Adrenal gland (tissue), 5 donors: ENCODE results near the gene ZNF550.

Experiments used
- CTCF ChIP-seq, 6 experiments: fragments of 450-650 bp in 4 of 6; fragments of 200-600 bp in 2 of 6; sonication (generic) in 1 of 6; IDR thresholded peaks; 1 replicate in 5 of 6; 2 replicates in 1 of 6; pipeline versions ENCODE4 v1.5.1 to v1.8.0; 2016 to 2021; ENCODE audit warnings: antibody characterized with exemption in 6 of 6, mild to moderate bottlenecking in 2 of 6, moderate library complexity in 1 of 6
- POLR2A ChIP-seq, 2 donors: fragments of 450-650 bp; IDR thresholded peaks; one replicate each; pipeline ENCODE4 v1.6.1; 2017; ENCODE audit warnings: antibody characterized with exemption in 2 of 2, mild to moderate bottlenecking in 2 of 2, moderate library complexity in 1 of 2
- donor health status: DM: no; HTN: no; CAD: no.

- TF ChIP-seq POLR2A (IDR thresholded peaks at IDR 0.05), result no peak
- peak in 1 of 6 experiments; percentile 30 for TF ChIP-seq CTCF (IDR thresholded peaks at IDR 0.05)
Measured at GRCh38 chr19:57578487-57579205, 19.0 kb upstream of the ZNF550 start, which contains the start of gene ZNF416.
